HEK293 (cell line): ENCODE measurements around the gene DYDC2.

ENCODE experiments used
- BCL11B ChIP-seq: fragments of 450-650 bp; formaldehyde crosslinking; IDR thresholded peaks from 2 replicates; pipeline ENCODE4 v1.5.1; 2016; ENCODE audit warnings: low read depth, missing biosample characterization, missing genetic modification characterization
- GLIS1 ChIP-seq: fragments of 450-650 bp; formaldehyde crosslinking; IDR thresholded peaks from 2 replicates; pipeline ENCODE4 v1.5.1; 2016; ENCODE audit warnings: missing biosample characterization, missing genetic modification characterization
- MYNN ChIP-seq: fragments of 450-650 bp; formaldehyde crosslinking; IDR thresholded peaks from 2 replicates; pipeline ENCODE4 v1.5.1; 2016; ENCODE audit warnings: missing biosample characterization, missing genetic modification characterization, borderline replicate concordance
- SCRT2 ChIP-seq: fragments of 450-650 bp; formaldehyde crosslinking; IDR thresholded peaks from 2 replicates; pipeline ENCODE4 v1.5.1; 2016; ENCODE audit warnings: missing biosample characterization, missing genetic modification characterization
- SP7 ChIP-seq: fragments of 450-650 bp; formaldehyde crosslinking; IDR thresholded peaks from 2 replicates; pipeline ENCODE4 v1.5.1; 2016; ENCODE audit warnings: missing biosample characterization, missing genetic modification characterization
- ZBTB17 ChIP-seq: fragments of 450-650 bp; formaldehyde crosslinking; IDR thresholded peaks from 2 replicates; pipeline ENCODE4 v1.5.1; 2016; ENCODE audit warnings: missing biosample characterization, missing genetic modification characterization
- ZEB2 ChIP-seq: fragments of 450-650 bp; formaldehyde crosslinking; IDR thresholded peaks from 2 replicates; pipeline ENCODE4 v1.5.1; 2016; ENCODE audit warnings: missing biosample characterization, missing genetic modification characterization
- ZFHX2 ChIP-seq: fragments of 450-650 bp; formaldehyde crosslinking; conservative IDR thresholded peaks from 2 replicates; pipeline ENCODE4 v1.5.1; 2016; ENCODE audit warnings: missing biosample characterization, missing genetic modification characterization
- ZFP69B ChIP-seq: fragments of 450-650 bp; formaldehyde crosslinking; IDR thresholded peaks from 2 replicates; pipeline ENCODE4 v1.5.1; 2016; ENCODE audit warnings: missing biosample characterization, missing genetic modification characterization
- ZNF2 ChIP-seq: fragments of 450-650 bp; formaldehyde crosslinking; IDR thresholded peaks from 2 replicates; pipeline ENCODE4 v1.5.1; 2016; ENCODE audit warnings: missing biosample characterization, missing genetic modification characterization
- ZNF335 ChIP-seq: fragments of 450-650 bp; formaldehyde crosslinking; conservative IDR thresholded peaks from 2 replicates; pipeline ENCODE4 v1.5.1; 2016; ENCODE audit warnings: missing biosample characterization, missing genetic modification characterization
- ZNF707 ChIP-seq: fragments of 450-650 bp; formaldehyde crosslinking; IDR thresholded peaks from 2 replicates; pipeline ENCODE4 v1.5.1; 2016; ENCODE audit warnings: missing biosample characterization, missing genetic modification characterization
- ZSCAN30 ChIP-seq: fragments of 450-650 bp; IDR thresholded peaks from 2 replicates; pipeline ENCODE4 v1.5.1; 2018; ENCODE audit warnings: missing biosample characterization, mild to moderate bottlenecking, missing genetic modification characterization, moderate library complexity
- TF ChIP-seq, protein P1 (sequence below): fragments of 450-650 bp; formaldehyde crosslinking; IDR thresholded peaks from 2 replicates; pipeline ENCODE4 v1.5.1; 2016; ENCODE audit warnings: missing biosample characterization, missing genetic modification characterization
- TF ChIP-seq, protein P2 (sequence below): fragments of 450-650 bp; formaldehyde crosslinking; IDR thresholded peaks from 2 replicates; pipeline ENCODE4 v1.5.1; 2017; ENCODE audit warnings: missing biosample characterization, missing genetic modification characterization
- TF ChIP-seq, protein P3 (sequence below): fragments of 450-650 bp; formaldehyde crosslinking; IDR thresholded peaks from 2 replicates; pipeline ENCODE4 v1.5.1; 2017; ENCODE audit warnings: missing biosample characterization, missing genetic modification characterization
- TF ChIP-seq, protein P4 (sequence below): fragments of 450-650 bp; formaldehyde crosslinking; IDR thresholded peaks from 2 replicates; pipeline ENCODE4 v1.5.1; 2016; ENCODE audit warnings: missing biosample characterization, missing genetic modification characterization
- TF ChIP-seq, protein P5 (sequence below): fragments of 450-650 bp; formaldehyde crosslinking; IDR thresholded peaks from 2 replicates; pipeline ENCODE4 v1.5.1; 2016; ENCODE audit warnings: missing biosample characterization, missing genetic modification characterization

The DYDC2 gene

DNA sequence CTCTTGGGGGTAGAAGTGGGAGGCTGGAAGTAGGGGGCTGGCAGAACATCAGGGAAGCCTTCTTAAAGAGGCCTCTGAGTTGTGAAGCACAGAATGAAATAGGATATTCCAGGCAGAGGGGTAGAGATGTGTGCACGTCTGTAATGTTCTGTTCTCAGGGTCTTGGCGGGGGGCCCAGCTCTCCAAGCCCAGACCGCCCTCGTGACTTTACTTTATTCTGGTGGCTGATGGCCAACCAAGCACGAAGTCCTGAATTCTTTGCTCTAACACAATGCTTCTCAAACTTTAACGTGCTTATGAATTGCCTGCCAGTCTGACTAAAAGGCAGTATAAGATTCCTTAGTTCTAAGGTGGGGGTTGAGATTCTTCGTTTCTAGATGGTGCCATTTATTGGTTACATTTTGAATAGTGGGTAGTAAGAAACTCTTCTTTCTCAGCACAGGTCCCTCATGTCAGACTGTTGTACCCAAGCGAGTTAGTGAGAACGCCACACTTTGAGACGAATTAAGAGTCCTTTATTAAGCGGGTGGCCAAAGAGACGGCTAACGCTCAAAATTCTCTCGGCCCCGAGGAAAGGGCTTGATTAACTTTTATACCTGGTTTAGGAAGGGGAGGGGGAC, 60.0 kb downstream of the DYDC2 start (continued):
- TF ChIP-seq, protein P1, sequence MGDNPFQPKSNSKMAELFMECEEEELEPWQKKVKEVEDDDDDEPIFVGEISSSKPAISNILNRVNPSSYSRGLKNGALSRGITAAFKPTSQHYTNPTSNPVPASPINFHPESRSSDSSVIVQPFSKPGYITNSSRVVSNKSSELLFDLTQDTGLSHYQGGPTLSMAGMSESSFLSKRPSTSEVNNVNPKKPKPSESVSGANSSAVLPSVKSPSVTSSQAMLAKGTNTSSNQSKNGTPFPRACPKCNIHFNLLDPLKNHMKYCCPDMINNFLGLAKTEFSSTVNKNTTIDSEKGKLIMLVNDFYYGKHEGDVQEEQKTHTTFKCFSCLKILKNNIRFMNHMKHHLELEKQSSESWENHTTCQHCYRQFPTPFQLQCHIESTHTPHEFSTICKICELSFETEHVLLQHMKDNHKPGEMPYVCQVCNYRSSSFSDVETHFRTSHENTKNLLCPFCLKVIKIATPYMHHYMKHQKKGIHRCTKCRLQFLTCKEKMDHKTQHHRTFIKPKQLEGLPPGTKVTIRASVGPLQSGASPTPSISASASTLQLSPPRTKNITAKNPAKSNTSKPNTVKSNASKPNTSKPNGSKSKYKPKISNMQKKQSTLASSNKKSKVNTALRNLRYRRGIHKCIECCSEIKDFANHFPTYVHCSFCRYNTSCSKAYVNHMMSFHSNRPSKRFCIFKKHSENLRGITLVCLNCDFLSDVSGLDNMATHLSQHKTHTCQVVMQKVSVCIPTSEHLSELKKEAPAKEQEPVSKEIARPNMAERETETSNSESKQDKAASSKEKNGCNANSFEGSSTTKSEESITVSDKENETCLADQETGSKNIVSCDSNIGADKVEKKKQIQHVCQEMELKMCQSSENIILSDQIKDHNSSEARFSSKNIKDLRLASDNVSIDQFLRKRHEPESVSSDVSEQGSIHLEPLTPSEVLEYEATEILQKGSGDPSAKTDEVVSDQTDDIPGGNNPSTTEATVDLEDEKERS (tag by site-specific recombination) = no peak
- TF ChIP-seq, protein P2, sequence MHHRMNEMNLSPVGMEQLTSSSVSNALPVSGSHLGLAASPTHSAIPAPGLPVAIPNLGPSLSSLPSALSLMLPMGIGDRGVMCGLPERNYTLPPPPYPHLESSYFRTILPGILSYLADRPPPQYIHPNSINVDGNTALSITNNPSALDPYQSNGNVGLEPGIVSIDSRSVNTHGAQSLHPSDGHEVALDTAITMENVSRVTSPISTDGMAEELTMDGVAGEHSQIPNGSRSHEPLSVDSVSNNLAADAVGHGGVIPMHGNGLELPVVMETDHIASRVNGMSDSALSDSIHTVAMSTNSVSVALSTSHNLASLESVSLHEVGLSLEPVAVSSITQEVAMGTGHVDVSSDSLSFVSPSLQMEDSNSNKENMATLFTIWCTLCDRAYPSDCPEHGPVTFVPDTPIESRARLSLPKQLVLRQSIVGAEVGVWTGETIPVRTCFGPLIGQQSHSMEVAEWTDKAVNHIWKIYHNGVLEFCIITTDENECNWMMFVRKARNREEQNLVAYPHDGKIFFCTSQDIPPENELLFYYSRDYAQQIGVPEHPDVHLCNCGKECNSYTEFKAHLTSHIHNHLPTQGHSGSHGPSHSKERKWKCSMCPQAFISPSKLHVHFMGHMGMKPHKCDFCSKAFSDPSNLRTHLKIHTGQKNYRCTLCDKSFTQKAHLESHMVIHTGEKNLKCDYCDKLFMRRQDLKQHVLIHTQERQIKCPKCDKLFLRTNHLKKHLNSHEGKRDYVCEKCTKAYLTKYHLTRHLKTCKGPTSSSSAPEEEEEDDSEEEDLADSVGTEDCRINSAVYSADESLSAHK (tag by site-specific recombination) = peak; percentile 98
- no peak for TF ChIP-seq BCL11B (tag by site-specific recombination)
- TF ChIP-seq MYNN = peak; percentile 66
- TF ChIP-seq ZNF707 (tag by site-specific recombination) = no peak
- TF ChIP-seq ZFP69B (tag by site-specific recombination) = peak; percentile 47; the same call in 1 of the 2 replicates
- 0 out of 2 replicates have a peak, but pooled peaks have one; percentile 24 for TF ChIP-seq ZSCAN30 (tag by site-specific recombination)
- TF ChIP-seq ZNF335 (tag by site-specific recombination) = peak; percentile 26; the same call in 1 of the 2 replicates
- TF ChIP-seq, protein P3, sequence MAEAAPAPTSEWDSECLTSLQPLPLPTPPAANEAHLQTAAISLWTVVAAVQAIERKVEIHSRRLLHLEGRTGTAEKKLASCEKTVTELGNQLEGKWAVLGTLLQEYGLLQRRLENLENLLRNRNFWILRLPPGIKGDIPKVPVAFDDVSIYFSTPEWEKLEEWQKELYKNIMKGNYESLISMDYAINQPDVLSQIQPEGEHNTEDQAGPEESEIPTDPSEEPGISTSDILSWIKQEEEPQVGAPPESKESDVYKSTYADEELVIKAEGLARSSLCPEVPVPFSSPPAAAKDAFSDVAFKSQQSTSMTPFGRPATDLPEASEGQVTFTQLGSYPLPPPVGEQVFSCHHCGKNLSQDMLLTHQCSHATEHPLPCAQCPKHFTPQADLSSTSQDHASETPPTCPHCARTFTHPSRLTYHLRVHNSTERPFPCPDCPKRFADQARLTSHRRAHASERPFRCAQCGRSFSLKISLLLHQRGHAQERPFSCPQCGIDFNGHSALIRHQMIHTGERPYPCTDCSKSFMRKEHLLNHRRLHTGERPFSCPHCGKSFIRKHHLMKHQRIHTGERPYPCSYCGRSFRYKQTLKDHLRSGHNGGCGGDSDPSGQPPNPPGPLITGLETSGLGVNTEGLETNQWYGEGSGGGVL = peak; percentile 56; the same call in 1 of the 2 replicates
- peak; percentile 24; the same call in 1 of the 2 replicates for TF ChIP-seq ZEB2 (tag by site-specific recombination)
- no peak for TF ChIP-seq SCRT2 (tag by site-specific recombination)
- peak; percentile 54 for TF ChIP-seq ZBTB17 (tag by site-specific recombination)
- TF ChIP-seq SP7 (tag by site-specific recombination) = peak; percentile 15; the same call in 1 of the 2 replicates
- TF ChIP-seq ZFHX2 (tag by site-specific recombination) = peak; percentile 46; the same call in 1 of the 2 replicates
- peak; percentile 92 for TF ChIP-seq GLIS1 (tag by site-specific recombination)
- TF ChIP-seq, protein P4, sequence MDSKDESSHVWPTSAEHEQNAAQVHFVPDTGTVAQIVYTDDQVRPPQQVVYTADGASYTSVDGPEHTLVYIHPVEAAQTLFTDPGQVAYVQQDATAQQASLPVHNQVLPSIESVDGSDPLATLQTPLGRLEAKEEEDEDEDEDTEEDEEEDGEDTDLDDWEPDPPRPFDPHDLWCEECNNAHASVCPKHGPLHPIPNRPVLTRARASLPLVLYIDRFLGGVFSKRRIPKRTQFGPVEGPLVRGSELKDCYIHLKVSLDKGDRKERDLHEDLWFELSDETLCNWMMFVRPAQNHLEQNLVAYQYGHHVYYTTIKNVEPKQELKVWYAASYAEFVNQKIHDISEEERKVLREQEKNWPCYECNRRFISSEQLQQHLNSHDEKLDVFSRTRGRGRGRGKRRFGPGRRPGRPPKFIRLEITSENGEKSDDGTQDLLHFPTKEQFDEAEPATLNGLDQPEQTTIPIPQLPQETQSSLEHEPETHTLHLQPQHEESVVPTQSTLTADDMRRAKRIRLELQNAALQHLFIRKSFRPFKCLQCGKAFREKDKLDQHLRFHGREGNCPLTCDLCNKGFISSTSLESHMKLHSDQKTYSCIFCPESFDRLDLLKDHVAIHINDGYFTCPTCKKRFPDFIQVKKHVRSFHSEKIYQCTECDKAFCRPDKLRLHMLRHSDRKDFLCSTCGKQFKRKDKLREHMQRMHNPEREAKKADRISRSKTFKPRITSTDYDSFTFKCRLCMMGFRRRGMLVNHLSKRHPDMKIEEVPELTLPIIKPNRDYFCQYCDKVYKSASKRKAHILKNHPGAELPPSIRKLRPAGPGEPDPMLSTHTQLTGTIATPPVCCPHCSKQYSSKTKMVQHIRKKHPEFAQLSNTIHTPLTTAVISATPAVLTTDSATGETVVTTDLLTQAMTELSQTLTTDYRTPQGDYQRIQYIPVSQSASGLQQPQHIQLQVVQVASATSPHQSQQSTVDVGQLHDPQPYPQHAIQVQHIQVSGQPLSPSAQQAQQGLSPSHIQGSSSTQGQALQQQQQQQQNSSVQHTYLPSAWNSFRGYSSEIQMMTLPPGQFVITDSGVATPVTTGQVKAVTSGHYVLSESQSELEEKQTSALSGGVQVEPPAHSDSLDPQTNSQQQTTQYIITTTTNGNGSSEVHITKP (tag by site-specific recombination) = peak; percentile 65
- TF ChIP-seq, protein P5, sequence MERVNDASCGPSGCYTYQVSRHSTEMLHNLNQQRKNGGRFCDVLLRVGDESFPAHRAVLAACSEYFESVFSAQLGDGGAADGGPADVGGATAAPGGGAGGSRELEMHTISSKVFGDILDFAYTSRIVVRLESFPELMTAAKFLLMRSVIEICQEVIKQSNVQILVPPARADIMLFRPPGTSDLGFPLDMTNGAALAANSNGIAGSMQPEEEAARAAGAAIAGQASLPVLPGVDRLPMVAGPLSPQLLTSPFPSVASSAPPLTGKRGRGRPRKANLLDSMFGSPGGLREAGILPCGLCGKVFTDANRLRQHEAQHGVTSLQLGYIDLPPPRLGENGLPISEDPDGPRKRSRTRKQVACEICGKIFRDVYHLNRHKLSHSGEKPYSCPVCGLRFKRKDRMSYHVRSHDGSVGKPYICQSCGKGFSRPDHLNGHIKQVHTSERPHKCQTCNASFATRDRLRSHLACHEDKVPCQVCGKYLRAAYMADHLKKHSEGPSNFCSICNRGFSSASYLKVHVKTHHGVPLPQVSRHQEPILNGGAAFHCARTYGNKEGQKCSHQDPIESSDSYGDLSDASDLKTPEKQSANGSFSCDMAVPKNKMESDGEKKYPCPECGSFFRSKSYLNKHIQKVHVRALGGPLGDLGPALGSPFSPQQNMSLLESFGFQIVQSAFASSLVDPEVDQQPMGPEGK (tag by site-specific recombination) = peak; percentile 64
- 0 out of 2 replicates have a peak, but pooled peaks have one; percentile 33 for TF ChIP-seq ZNF2 (tag by site-specific recombination)
- TF ChIP-seq, all 188 proteins: peak for 20
